Activated naive CD4-positive, alpha-beta T cell treated with anti-CD3 and anti-CD28 coated beads, Interleukin-2, amount 50 U/mL, for 24 hours (primary cell): ENCODE measurements around the gene IGFBPL1.

Source experiments
- H3K27ac Mint-ChIP-seq: one replicate; pipeline ENCODE4 v1.8.0; 2021; ENCODE audit warnings: mild to moderate bottlenecking, mixed read lengths
- H3K27me3 Mint-ChIP-seq: one replicate; pipeline ENCODE4 v1.8.0; 2021; ENCODE audit warnings: mixed read lengths
- H3K36me3 Mint-ChIP-seq: one replicate; pipeline ENCODE4 v1.8.0; 2021; ENCODE audit warnings: mixed read lengths
- H3K4me1 Mint-ChIP-seq: one replicate; pipeline ENCODE4 v1.8.0; 2021; ENCODE audit warnings: mixed read lengths
- H3K4me3 Mint-ChIP-seq: one replicate; pipeline ENCODE4 v1.8.0; 2021; ENCODE audit warnings: mild to moderate bottlenecking, mixed read lengths
- H3K9me3 Mint-ChIP-seq: one replicate; pipeline ENCODE4 v1.8.0; 2021; ENCODE audit warnings: mixed read lengths

Gene IGFBPL1

DNA sequence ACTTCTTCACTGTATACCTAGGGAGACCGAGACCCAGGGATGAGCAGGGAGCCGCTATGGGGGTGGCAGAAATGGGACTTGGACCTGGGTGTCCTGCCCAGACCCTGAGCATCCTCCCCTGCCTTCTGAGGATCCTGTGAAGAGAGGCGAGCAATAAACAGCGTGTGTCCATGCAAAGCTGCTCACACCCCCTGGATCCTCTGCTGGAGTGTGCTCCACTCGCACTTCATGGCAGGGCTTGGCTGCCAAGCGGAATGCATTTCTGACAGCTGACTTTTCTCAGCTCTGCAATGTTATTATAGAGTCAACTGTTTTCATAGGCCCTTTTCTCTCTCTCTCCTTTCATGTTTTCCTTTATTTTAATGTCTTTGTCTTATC, 62.8 kb downstream of the IGFBPL1 start:
- no peaks in the 10 kb centered on the region for H3K9me3 Mint-ChIP-seq
- no peak overlapping the region for H3K27ac Mint-ChIP-seq
- no peak overlapping the region for H3K4me3 Mint-ChIP-seq
- no peaks in the 10 kb centered on the region for H3K36me3 Mint-ChIP-seq
- peaks cover 6% of the 10 kb centered on the region for H3K4me1 Mint-ChIP-seq
- H3K27me3 Mint-ChIP-seq = no peaks in the 10 kb centered on the region

DNA sequence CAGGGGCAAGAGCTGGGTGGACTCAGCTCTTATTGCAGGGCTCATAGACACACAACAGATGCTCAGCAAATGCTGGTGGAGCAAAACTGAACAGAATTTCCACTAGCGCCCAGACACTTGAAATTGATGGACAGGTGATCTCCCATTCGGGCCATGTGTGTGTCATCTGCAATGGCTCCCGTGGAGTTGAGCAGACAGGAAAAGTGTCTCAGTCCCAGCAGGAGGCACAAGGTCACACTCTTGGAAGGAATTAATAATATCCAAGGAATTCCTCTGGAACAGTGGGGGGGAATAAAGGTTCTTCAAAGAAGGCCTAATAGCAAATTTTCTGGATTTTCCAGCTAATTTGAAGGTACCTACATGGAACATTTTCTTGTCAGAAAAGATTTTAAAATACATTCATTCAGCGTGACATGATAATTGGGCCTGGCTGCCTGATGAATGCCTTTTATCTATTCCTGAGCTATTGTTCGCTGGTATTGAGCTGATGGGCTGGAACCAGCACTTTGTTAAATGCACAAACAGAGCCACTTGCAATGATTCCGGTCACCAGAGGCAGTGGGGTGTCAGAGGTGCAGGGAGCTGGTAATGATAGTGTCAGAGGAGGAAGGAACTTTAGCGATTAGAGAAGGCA, 63.3 kb downstream of the IGFBPL1 start:
- H3K27me3 Mint-ChIP-seq = no peaks in the 10 kb centered on the region
- peaks cover 6% of the 10 kb centered on the region for H3K4me1 Mint-ChIP-seq
- H3K9me3 Mint-ChIP-seq = no peaks in the 10 kb centered on the region
- H3K27ac Mint-ChIP-seq = no peak overlapping the region
- no peaks in the 10 kb centered on the region for H3K36me3 Mint-ChIP-seq
- no peak overlapping the region for H3K4me3 Mint-ChIP-seq

DNA sequence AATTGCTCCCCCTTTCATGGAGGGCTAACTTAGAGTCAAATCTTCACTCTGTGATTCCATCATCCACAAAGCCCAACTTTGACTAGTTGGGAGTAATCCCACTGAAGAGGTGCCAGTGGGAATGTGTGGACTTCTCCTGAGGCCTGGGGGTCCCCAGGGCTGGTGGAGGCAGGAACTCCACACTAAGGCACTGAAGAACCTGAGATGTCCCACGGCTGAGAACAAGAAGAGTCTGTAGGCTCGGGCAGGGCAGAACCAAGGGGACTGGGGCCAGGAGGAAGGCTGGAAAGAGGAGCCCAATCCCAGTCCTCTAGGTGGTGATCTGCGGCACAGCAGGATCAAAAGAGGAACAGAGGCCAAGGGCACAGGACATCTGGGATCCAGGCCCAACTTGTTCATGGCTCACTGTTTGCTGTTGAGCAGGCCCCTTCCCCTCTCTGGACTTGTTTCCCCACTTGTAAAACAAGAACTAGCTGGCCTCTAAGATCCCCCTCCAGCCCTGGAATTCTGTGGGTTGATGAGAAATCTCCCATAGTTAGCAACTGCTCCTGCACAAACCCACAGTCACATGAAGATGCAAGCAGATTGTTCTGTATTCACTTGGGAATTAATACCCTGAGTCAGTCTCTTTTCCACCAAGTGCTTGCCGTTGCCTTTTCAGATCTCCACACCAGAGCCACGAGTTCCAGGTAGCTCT, 64.4 kb downstream of the IGFBPL1 start:
- Mint-ChIP-seq H3K4me3 (no peak overlapping the region), H3K4me1 (peaks cover 6% of the 10 kb centered on the region), H3K27me3 (no peaks in the 10 kb centered on the region), H3K36me3 (no peaks in the 10 kb centered on the region), H3K9me3 (no peaks in the 10 kb centered on the region), H3K27ac (no peak overlapping the region)

DNA sequence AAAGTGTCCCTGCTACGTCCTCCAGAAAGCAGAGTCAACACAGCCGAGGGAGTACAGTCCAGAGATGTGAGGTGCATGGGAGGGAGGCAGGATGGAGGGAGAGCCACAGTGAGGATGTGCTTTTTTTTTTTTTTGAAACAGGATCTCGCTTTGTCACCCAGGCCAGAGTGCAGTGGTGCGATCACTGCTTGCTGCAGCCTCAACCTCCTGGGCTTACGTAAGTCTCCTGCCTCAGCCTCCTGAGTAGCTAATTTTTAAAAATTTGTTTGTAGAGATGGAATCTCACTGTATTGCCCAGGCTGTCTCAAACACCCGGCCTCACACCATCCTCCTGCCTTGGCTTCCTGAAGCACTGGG, 65.0 kb downstream of the IGFBPL1 start:
- Mint-ChIP-seq H3K4me1 (peaks cover 6% of the 10 kb centered on the region), H3K36me3 (no peaks in the 10 kb centered on the region), H3K4me3 (no peak overlapping the region), H3K27ac (no peak overlapping the region), H3K9me3 (no peaks in the 10 kb centered on the region), H3K27me3 (no peaks in the 10 kb centered on the region)

DNA sequence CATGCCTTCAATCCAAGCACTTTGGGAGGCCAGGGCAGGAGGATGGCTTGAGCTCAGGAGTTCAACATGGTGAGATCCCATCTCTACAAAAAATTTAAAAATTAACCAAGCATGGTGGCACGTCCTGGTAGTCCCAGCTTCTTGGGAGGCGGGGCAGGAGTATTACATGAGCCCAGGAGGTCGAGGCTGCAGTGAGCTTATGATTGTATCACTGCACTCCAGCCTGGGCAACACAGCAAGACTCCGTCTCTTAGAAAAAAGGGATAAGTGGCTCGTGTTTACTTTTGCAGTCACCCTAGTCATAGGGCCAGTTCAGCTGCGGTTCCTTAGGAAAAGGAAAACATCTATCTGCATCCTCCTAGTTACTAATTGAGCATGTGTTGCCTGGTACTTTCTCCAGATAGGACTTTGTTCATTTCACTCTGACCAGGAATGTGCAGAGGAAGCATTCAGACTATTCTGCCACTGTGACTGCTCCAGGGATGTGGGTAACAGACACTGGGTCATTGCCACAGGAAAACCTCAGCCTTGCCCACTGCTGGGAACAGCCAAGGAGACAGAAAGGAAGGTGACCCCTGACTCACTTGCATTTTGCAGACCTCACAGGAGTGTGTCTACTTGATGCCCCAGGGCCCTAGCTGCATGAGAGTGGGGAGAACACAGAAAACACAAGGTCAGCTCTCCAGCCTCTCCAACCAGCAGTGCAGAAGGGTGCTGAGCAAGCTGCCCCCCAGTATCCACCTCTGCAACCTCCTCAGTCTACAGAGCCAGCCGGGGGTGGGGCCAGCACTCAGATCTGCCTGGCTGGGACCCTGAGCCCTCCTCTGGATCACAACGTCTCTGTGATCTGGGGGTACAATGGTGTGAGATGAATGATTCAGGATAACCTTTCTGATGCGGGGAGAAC, 65.6 kb downstream of the IGFBPL1 start:
- Mint-ChIP-seq H3K4me1 (peaks cover 6% of the 10 kb centered on the region), H3K4me3 (no peak overlapping the region), H3K27ac (no peak overlapping the region), H3K9me3 (no peaks in the 10 kb centered on the region), H3K27me3 (no peaks in the 10 kb centered on the region), H3K36me3 (no peaks in the 10 kb centered on the region)

DNA sequence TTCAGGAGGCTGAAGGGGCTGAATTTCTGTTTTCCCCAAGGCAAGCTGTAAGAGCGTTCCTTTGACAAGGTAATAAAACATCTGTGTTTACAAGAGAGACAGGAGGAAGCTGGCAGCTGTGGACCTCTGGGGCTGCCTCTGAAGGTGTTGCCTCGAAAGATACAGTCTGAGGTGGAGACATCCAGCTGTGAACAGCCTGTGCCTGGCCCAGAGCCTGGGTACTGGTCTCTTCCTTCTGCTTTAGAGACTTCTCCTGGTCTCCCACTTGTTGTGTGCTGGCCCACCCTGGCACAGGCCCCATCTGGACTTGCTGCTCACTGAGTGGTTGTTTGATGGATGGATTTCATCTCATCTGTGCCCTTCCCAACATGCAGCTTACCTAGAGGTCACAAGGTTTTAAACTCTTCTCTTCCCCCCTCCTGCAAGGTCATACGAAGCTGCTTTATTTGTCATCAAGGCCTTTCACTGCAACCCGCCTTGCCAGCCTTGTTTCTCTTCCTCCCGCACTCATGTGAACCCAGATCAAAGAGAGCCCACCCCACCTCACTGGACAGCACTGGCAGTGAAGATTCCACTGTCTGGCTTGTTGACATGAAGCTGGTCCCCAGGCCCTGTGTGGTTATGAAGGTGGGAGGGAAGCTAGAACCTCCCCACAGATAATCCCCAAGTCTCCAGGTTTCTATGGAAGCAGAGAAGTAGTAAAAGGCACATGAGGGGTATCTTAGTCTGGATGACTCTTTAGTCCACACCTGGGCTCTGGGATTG, 66.7 kb downstream of the IGFBPL1 start:
- H3K27ac Mint-ChIP-seq = no peak overlapping the region
- no peaks in the 10 kb centered on the region for H3K36me3 Mint-ChIP-seq
- no peaks in the 10 kb centered on the region for H3K9me3 Mint-ChIP-seq
- H3K4me1 Mint-ChIP-seq = no peaks in the 10 kb centered on the region
- H3K27me3 Mint-ChIP-seq = no peaks in the 10 kb centered on the region
- H3K4me3 Mint-ChIP-seq = no peak overlapping the region

DNA sequence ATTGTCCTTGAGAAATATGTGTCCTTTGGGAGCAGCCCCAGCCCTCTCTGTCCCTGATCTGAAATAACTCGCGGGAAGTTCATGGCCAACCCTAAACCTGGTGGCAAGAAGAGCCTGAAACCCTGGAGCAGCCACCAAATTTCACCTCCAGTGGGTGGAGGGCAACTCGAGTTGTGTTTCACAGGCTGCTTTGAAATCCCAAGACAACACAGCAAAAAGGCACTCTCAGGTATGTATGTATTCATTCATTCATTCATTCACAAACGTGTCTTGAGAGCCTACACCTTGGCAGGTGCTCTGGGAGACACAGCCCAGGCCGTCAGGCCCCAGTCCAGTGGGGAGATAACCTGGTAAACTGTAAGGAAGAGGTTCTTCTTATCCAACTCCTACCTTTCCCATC, 67.4 kb downstream of the IGFBPL1 start:
- Mint-ChIP-seq H3K9me3 (no peaks in the 10 kb centered on the region), H3K27me3 (no peaks in the 10 kb centered on the region), H3K27ac (no peak overlapping the region), H3K4me3 (no peak overlapping the region), H3K36me3 (no peaks in the 10 kb centered on the region), H3K4me1 (no peaks in the 10 kb centered on the region)
